ENCODE results near the gene RPS6KB2. TPM values are rescaled to one million over a fixed set of nuclear protein-coding genes. Genes with fewer than 3 reads are reported as not detected.

RPS6KB2 gene
- total RNA-seq: 49.5 and 61.2 TPM in 2 replicates

DNA sequence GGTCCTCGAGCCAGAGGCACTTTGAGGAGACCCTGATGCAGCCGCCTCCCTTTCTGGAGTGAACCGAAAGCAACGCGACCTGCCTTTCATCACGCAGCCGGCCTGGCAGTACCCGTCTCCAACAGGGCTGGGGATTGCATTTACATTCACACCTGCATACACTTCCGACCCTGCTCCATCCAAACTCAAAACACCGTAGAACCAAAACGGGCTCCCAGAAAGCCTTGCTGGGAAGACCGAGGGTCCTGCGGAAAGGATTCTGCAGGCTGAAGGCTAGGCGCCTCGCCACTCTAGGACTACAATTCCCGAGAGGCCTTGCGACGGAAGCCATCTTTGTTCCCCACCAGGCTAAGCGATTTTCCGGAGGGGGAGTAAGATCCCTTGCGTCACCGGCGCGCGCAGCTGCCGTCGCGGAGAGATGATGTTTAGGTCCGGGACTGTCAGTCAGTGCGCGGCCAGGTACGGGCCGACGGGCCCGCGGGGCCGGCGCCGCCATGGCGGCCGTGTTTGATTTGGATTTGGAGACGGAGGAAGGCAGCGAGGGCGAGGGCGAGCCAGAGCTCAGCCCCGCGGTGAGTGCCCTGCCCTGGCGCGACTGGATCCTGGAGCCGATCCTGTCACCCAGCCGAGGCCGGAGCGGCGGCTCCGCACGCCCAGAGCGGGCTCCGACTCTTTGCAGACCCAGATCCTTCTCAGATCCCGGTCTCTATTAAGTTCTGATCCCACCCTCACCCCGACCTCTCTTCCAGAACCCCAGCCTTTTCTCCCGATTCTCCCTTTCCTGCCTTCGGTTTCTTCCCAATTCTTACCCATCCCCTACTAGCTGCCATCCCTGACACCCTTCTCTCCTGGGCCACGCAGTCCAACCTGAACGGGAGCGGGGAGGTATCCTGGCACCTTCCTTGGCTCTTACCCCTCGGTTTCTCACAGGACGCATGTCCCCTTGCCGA lies at the start of gene RPS6KB2:
RPS6KB2 (plus strand) TSS at position 443 of the 950 bp plus-strand sequence; CDS start at position 495, 52 bp downstream.

DNA sequence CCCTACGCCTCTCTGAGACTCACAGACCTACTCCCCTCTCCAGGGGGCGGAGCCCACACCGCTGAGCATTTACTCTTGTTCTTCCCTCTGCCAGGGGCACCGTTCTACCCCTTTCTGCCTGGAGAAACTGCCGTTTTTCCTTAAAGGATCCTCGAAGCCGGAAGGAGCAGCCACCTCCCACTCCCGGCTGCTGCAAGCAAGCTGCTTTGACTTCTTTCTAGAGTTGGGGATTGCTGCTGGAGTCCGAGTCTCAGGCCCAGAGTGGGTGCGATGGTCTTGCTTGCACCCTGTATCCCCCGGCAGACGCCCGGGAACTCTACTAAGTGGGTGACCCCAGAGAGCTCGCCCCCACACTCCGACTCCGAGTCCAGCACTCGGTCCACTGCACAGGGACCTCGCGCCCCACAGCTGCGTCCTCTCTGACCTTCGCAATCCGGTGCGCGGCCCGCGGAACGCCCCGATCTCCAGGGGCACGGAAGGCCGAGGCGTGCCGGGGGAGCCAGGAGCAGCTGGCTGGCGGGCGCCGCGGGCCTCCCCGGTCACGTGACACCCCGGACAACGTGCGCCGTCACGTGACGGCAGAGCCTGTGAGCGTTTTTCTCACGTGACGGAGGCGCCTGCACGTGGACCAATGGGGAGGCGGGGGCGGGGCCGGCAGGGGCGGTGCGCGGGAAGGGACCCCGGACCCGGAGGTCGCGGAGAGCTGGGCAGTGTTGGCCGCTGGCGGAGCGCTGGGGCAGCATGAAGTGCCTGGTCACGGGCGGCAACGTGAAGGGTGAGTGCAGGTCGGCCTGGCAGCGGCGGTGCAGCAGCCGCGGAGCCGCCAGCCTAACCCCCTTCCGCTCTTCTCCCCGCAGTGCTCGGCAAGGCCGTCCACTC lies 36.8 kb upstream of the RPS6KB2 start, which contains the start of gene RAD9A:
RAD9A (plus strand) TSS at position 683 of the 879 bp plus-strand sequence; CDS start at position 742, 59 bp downstream.

DNA sequence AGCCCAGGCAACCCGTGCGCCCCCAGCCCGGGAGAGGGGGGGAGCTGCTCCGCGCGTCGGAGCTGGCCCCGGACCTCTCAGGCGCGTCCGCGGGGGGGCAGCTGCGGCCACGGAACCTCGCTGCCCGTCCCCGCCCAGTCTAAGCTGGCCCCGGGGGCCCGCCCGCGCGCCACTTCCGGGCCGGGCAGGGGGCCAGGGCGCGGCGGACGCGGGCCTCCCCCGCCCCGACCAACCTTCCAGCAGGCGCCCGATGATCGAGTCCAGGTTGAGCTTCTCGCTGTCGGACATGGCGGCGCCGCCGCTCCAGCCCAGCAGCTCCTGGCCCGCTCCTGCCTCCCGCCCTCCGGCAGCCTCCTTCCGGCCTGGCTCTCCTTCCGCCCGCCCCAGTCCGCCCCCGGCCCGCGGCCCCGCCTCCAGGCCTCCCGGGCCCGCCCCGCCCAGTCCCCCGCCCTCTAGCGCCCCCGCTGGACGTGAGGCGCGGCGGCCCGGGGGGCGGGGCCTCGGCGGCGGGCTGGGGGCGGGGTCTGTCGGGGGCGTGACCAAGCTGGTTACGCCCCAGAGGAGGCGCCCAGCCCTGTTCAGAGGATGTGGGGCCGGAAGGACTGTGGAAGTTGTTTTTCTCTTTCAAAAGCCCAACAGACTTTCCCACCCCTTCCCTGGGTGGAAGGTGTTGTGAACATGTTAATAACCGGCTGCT lies 26.7 kb upstream of the RPS6KB2 start, which contains the start of gene PPP1CA:
PPP1CA (minus strand) TSS at position 364 of the 697 bp plus-strand sequence; CDS start at position 288, 76 bp downstream.

GRCh38 chr11:67415501-67416304 lies 12.6 kb upstream of the RPS6KB2 start, which contains the start of gene CARNS1:
TSS of gene CARNS1 (plus strand) at chr11:67415678. CDS start at chr11:67416200, 522 bp downstream.

GRCh38 chr11:67437082-67437808 lies 9.0 kb downstream of the RPS6KB2 start, which contains the start of gene PTPRCAP:
TSS of gene PTPRCAP (minus strand) at chr11:67437682. CDS start at chr11:67437619, 63 bp downstream.

GRCh38 chr11:67452141-67452952 lies 24.1 kb downstream of the RPS6KB2 start, which contains the start of gene GPR152:
TSS of gene GPR152 (minus strand) at chr11:67452729. CDS start at chr11:67452724, 5 bp downstream.

DNA sequence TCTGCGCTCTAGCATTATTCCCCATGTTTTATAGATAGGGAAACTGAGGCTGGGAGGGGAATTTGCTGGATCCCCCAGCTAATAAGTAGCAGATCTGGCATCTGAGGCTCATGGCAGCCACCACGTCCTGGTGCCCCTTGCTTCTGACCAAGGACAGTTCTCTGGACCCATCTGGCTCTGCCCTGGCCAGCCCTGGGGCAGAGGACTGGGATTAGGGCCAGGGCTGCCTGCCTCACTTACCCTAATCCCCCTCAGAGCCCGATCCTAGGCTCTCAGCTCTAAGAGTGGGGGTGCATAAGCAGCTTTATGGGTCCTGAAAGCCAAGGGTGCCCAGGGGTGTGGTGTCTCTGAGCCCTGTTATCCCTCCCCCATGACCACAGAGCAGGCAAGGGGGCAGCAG lies 26.8 kb downstream of the RPS6KB2 start, which contains the start of gene CABP4:
CABP4 (plus strand) TSS at position 301 of the 400 bp plus-strand sequence; CDS start at position 371, 70 bp downstream.

DNA sequence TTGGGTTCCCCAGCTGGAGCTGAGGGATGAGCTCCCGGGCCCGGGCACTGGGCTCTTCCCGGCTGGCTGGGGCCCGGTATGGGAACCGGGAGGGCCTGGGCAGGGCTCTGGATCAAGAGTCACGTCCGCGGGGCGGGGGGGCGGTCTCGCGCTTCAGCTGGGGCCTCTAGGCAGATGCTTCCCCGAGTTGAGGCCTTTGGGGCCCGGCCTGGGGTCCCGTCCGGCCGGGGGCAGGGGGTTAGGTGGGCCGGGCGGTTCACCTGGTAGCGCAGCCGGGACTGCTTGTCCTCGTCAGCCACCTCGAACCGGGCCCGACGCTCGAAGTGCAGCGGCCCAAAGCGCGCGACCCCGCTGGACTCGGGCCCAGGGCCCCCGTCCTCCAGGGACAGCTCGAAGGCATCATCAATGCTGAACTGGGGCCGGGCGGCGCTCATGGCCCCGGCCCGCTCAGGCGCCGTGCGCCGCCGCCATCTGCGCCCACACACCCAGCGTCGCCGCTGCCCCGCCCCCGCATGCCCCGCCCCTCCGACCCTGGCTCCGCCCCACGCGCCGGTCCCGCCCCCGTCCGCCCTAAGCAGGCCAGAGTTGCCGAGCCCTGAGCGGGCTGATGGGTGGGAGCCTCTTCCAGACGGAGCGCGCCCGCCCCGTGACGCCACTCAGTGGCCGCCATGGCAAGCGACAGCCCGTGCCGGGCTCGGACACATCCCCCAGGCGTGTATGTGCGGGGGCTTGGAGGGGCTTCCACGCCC lies 40.6 kb downstream of the RPS6KB2 start, which contains the start of gene TMEM134:
TMEM134 (minus strand) TSS at position 493 of the 749 bp plus-strand sequence; CDS start at position 434, 59 bp downstream.

GRCh38 chr11:67482827-67483798 lies 54.8 kb downstream of the RPS6KB2 start, which contains the start of gene AIP:
TSS of gene AIP (plus strand) at chr11:67483026. CDS start at chr11:67483159, 133 bp downstream.

Other genes with a start within 250 kb of the RPS6KB2 start
- gene GRK2, start 162.0 kb upstream of the RPS6KB2 start, total RNA-seq: 38.7 and 39.6 TPM in 2 replicates
- 20.9 and 27.4 TPM in 2 replicates for gene ANKRD13D, start 139.2 kb upstream of the RPS6KB2 start, total RNA-seq
- 17.8 and 26.7 TPM in 2 replicates for gene SSH3, start 125.0 kb upstream of the RPS6KB2 start, total RNA-seq
- gene POLD4, start 74.9 kb upstream of the RPS6KB2 start, total RNA-seq: 73.8 and 239 TPM in 2 replicates
- 10.0 and 10.4 TPM in 2 replicates for gene CLCF1, start 54.9 kb upstream of the RPS6KB2 start, total RNA-seq
- gene RAD9A, start 36.5 kb upstream of the RPS6KB2 start, total RNA-seq: 8.4 and 10.8 TPM in 2 replicates
- gene PPP1CA, start 26.6 kb upstream of the RPS6KB2 start, total RNA-seq: 141 and 253 TPM in 2 replicates
- not detected in 2 replicates for gene TBC1D10C, start 24.4 kb upstream of the RPS6KB2 start, total RNA-seq
- gene CARNS1, start 12.8 kb upstream of the RPS6KB2 start, total RNA-seq: 0.88 TPM in 1 of 2 replicates, not detected in the other
- gene PTPRCAP, start 9.2 kb downstream of the RPS6KB2 start, total RNA-seq: 1.9 TPM in 1 of 2 replicates, not detected in the other
- gene CORO1B, start 15.0 kb downstream of the RPS6KB2 start, total RNA-seq: 86.8 and 95.6 TPM in 2 replicates
- not detected in 2 replicates for gene GPR152, start 24.2 kb downstream of the RPS6KB2 start, total RNA-seq
- gene CABP4, start 26.9 kb downstream of the RPS6KB2 start, total RNA-seq: not detected in 2 replicates
- gene TMEM134, start 40.8 kb downstream of the RPS6KB2 start, total RNA-seq: 46.4 and 55.7 TPM in 2 replicates
- 70.7 and 120 TPM in 2 replicates for gene AIP, start 54.5 kb downstream of the RPS6KB2 start, total RNA-seq
- gene PITPNM1, start 76.9 kb downstream of the RPS6KB2 start, total RNA-seq: 32.7 and 33.9 TPM in 2 replicates
- 36.5 and 68.4 TPM in 2 replicates for gene CDK2AP2, start 79.7 kb downstream of the RPS6KB2 start, total RNA-seq
- gene CABP2, start 95.0 kb downstream of the RPS6KB2 start, total RNA-seq: not detected in 2 replicates
- gene GSTP1, start 155.3 kb downstream of the RPS6KB2 start, total RNA-seq: 722 and 2,244 TPM in 2 replicates
- 189 and 203 TPM in 2 replicates for gene NDUFV1, start 178.4 kb downstream of the RPS6KB2 start, total RNA-seq
- 6.2 and 15.9 TPM in 2 replicates for gene NUDT8, start 201.4 kb downstream of the RPS6KB2 start, total RNA-seq
- not detected in 2 replicates for gene TBX10, start 211.3 kb downstream of the RPS6KB2 start, total RNA-seq
- not detected in 2 replicates for gene ACY3, start 222.2 kb downstream of the RPS6KB2 start, total RNA-seq
- gene ALDH3B2, start 246.1 kb downstream of the RPS6KB2 start, total RNA-seq: not detected in 2 replicates

Measured in epithelial cell of alveolus of lung (primary cell).